Activated CD4-positive, alpha-beta T cell treated with anti-CD3 and anti-CD28 coated beads for 4 hours (primary cell): ENCODE measurements around the gene AKR1C2.
"Not testable (repeated sequence)": the region's sequence is repeated elsewhere in the genome, so short reads cannot be mapped to it uniquely, and the experiment has no call there.

Experiments used
- DNase-seq, 2 donors: peaks; one replicate each; pipeline ENCODE4 v3.0.0-alpha.2; 2020

AKR1C2 gene

GRCh38 chr10:5023177-5023805 is 19.6 kb upstream of the AKR1C2 start:
- DNase-seq = no peak

- DNase-seq = not testable (repeated sequence)
Measured at GRCh38 chr10:5021624-5022290, 18.1 kb upstream of the AKR1C2 start.

DNA sequence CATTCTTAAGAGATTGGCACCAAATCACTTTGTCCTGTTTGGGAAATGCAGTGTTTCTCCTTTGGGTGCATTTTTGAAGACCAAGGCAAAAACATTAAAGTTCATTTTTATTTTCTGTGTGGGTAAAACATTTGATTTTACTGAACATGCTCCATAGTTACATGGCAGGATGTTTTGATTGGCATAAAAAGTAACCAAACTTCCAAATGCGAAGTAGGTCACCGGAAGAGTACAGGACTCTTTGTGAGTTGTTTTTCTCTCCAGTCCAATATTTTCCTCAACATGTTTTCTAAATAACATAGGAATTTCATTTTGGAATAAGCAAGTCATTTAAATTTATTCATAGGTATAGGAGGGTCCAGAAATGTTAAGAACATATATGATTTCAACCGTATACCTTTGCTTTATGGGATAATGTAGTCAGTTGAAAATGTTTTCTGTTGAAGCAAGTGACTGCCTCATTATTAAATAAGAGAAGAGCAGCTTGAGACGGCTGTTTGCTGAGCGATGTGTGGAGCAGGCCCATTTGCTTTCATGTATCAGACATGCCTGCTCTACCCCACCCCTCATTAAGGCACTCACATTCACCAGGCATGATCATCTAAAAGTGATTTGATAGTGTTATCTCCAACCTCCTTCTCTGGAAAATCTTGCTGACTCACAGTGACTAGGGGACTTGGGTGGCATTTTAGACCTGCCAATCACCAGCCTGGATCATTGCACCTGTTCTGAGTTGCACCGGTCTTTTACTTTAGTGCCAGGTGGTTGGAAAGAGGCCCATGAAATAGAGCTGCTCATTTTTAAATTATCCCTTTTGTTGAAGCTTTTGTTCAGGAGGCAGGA is 16.3 kb upstream of the AKR1C2 start:
- not testable (repeated sequence) for DNase-seq

DNA sequence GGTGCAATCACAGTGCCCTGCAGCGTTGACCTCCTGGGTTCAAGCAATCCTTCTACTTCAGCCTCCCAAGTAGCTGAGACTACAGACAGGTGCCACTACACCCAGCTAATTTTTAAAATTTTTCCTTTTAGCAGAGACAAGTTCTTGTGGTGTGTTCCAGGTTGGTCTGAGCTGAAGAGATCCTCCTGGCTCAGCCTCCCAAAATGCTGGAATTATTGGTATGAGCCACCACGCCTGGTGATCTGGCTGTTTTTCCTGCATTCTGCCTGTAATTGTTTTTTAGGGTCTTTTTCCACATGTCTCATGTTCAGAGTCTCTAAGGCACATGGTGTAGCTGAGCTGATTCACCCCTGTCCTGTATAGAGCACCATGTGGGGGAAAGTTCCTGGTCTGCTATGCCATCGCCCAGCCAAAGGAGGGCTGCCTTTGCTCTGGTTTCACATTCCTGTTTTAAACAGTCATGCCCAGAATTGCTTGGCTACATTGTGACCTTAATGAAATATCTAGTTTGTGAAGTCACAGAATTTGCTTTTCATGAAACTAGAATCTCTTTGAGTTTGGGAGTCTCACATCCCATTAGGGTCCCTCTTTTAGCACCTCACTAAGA is 15.1 kb upstream of the AKR1C2 start:
- DNase-seq = not testable (repeated sequence)

GRCh38 chr10:5018134-5018533 is 14.5 kb upstream of the AKR1C2 start:
- DNase-seq = no peak

DNA sequence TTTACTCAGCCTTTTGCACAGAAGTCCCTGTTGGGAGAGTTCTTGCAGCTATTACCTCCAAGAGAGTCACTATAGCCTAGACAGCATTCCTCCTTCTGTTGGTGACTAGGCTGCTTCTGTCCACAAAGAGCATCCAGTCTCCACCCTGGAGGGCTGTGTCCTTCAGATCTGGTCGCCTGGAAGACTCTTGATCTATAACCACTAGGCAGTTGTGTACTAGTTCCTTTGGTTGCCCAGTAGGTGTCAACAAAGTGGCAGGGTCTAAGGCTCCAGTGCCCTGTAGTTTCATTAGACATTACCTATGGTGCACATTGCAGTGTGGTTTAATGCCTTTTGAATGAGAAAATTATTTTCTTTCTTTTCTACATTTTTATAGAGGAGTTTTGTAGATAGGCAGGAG is 11.3 kb upstream of the AKR1C2 start:
- DNase-seq = no peak

DNA sequence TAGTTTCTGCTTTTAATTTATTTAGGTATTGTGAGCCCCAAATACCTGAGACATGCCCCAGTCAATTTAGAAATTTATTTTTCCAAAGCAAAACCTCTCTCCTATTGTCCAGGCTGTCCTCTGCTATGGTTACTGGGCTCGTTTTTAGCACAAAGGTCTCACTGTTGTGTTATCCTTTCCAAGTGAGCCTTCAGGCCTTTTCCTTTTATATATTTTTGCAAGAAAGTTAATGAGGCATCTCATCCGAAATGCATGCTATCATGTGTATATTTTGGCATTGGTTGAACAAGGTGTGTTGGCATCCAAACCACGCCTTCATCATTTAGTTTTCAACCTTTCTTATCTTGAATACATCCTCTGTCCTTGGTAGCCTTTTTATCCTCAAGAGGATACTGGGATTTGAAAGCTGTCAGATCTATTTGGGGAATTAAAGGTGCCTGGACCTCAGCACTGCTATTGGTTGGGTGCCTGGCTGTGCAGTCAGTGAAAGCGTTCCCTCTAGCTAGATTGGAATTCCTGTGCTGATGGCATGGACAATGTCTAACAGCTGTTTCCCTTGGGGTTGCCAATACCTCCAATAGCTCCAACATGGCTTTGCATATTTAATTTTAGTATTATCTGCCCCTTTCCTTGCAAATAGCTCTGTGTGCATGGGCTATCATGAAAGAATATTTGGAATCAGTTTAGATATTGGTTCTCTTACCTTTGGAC is 10.7 kb upstream of the AKR1C2 start:
- not testable (repeated sequence) for DNase-seq

DNA sequence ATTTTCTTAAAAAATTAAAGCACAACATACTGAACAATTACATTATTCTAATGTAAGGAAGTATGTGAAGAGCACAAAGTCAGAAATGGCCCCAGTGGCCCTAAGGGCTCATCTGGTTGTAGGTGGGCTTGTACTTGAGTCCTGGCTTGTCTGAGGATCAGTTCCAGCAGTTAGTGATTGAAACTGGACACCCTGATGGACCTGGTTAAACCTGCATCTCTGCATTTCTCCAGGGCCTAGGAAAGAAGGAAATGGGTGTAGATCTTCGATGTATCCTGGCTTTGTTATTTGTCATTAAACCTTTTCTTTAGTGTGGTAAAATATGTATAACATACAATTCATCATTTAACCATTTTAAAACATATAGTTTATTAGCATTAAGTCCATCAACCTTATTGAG is 9.7 kb upstream of the AKR1C2 start:
- DNase-seq = no peak

DNA sequence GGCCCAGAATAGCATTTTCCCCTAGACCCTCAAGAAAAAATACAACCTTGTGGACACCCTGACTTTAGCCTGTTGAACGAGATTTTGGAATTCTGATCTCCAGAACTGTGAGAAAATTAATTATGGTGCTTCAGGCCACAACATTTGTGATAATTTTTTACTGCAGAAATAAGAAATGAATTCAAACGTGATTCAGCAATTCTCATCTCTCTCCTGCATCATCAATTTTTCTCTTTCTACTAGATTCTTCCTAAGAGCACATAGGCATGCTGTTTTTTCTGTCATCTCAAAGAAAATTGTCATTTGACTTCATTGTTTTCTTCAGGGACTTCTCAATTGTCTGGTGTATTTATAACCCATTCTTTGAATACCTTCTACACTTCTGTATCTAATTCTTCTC is 8.9 kb upstream of the AKR1C2 start:
- no peak for DNase-seq

DNA sequence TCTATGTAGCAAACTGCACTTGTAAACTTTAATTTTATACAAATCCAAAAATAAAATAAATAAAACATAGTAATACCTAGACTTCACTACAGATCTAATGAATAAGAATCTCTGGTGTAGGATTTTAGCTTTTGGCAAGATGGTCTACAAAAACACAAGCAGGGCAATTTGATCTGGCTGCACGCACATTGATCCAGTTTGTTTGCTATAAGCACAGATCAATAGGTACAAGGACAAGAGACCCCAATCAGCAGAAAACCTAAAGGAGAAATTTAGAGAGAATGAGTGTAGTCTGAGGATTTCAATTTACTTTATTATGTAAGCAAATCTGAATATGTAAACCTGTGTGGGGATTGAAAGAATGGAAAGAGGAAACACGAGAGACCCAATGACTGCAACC is 7.7 kb upstream of the AKR1C2 start:
- DNase-seq = not testable (repeated sequence)

DNA sequence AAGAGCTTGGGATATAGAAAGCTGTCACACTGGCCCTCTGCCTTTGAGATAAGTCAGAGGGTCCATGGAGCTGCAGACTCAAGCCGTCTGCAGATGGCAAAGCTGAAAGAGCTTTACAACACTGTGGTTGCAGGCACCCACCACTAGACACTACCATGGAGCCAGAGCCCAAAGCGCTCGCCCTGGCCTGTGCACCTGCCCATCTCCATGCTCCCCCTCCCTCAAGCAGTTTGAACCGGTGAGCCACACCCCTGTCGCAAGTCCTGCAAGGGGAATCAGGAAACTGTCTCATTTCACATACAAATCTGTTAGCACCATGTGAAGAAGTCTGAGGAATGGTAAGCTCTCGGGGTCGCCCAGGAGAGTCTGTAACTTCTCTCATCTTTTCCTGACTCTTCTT is 6.4 kb upstream of the AKR1C2 start:
- DNase-seq = not testable (repeated sequence)

- not testable (repeated sequence) for DNase-seq
Measured at GRCh38 chr10:5008857-5009548, 5.3 kb upstream of the AKR1C2 start.

DNA sequence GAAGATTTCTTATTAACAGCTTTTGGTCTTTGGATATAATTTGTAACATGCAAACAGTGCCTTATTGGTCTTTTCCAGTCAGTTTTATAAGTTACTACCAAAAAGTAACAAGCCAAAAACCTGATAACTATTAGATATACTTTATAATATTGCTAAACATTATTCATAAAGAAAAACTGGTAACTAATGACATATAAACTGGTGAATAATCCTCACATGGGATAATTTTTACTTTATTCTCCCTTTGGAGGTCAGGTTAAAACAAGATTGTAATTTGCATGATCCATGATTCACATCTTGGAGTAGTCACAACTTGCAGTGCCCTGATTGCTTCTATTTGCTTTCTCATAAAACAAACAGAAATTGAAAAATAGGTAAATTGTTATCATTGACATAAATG is 844 bp upstream of the AKR1C2 start:
- DNase-seq = not testable (repeated sequence)

DNA sequence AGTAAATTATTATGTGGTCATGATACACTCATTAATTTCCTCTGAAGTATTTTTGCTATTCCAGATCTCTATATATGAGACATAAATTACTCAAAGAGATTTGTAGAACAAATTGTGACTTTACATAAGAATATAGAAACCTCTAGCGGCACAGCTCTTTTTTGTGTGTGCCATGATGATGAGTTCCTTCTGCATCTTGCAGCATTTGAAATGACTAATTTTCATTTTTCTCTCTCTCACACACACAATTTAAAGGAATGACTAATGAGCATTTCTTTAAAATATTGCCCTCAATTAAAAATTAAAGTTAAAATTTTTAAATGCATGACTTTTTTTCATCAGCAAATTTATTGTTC is 351 bp upstream of the AKR1C2 start:
- not testable (repeated sequence) for DNase-seq

DNA sequence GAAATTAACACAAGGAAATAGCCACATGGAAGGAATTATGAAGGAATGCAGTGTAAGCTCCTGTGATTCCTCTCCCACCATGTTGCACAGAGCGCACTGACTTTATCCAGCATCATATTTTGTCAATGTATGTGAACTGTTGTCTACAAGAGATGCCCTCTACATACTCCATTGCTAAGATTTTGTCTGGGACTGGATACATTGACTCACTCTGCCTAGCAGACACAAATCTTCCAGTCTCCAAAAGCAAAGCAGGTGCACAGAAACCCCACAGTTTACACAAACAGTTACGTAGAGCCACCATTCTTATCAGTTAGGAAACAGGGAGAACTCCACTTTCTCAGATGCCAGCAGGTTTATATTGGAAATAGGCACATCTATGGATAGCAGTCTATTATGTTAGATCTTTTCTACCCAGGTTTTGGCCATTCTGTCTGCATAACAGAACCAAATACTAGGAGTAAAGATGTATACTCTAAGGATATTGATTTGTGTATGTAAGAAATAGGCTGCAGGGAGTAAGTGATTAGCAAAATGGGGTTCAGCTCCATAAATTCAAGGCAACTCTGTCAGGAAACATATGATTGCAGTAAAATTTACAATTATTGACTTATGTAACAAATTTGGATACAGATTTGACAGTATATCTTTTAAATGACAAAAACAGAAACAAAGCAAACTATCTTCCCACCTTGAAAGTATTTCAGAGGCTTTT is 1.5 kb downstream of the AKR1C2 start:
- DNase-seq = no peak

- DNase-seq = no peak
Measured at GRCh38 chr10:4998671-4999070, 5.0 kb downstream of the AKR1C2 start.

DNA sequence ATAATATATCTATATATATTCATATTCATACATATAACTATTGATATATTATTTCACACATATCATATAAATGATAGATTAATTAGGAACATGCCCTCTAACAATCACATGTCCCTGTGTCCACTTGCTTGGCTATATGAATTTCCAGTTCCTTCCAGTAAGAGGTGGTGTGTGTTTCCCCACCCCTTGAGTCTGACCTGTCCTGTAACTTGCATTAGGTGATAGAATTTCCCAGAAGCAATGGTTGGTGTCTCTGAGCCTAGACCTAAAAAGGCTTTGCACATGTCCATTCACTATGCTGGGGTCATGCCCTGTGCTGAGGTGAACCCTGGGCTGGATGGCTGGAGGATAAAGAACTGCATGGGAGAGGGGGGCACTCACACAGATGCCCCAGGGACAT is 9.4 kb downstream of the AKR1C2 start:
- not testable (repeated sequence) for DNase-seq

GRCh38 chr10:4992564-4992963 is 11.1 kb downstream of the AKR1C2 start:
- not testable (repeated sequence) for DNase-seq

GRCh38 chr10:4991463-4991862 is 12.2 kb downstream of the AKR1C2 start:
- DNase-seq = not testable (repeated sequence)

DNA sequence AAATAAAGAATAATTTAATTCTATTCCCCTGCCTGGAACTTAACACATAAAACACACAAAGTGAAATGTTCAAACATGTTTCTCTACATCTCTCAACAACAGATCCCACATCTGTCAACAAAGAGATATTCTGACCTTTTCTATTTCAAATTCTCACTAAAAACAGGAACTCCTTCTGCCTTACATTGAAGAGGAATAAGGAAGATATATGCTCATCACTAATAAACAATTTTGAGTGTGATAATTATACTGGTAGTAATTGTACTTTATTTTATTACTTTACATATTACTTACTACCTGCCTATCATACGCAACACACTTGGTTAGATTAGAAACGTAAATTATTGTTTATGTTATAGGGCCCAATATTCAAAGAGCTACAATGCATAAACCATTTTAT is 13.4 kb downstream of the AKR1C2 start:
- DNase-seq = no peak

DNA sequence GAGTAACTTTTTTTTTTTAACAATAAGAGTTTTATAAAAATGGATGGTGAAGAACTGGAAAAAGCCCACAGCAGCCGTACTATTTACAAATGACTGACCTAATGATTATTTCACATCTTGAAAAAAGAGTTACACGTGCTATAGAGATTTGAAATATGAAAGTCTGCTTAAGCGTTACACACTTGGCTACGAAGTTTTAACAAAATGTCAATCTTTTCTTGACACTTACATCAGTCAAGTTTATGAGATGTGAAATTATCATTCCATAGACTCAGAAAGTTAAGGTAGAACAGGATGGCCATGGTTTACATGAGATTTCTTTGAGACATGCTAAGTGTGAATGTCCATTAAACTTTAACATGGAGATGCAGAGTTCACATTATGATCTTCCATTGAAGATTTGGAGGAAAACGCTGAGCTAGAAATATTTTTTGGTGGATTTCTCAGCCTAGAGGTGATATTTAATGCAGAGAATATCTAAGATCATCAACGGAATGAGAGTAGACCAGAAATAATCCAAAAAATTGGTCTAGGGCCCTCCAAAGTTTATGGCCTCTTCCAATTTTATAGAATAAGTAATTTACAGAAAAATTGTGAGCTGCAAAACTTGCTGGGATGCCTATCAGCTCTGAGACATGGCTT is 15.5 kb downstream of the AKR1C2 start:
- not testable (repeated sequence) for DNase-seq
